Measurements from ENCODE around the gene CRELD1.

CRELD1 gene

GRCh38 chr3:9901967-9902366 lies 31.7 kb upstream of the CRELD1 start:
- Histone ChIP-seq H3K9ac (ENCODE audit: low read length) (no peak overlapping the region), H3K79me2 (ENCODE audit: insufficient read depth, low read length) (no peaks in the 10 kb centered on the region), H3K27me3 (ENCODE audit: insufficient read depth, low read length) (0 out of 2 replicates have a peak, but pooled peaks cover 4% of the 10 kb centered on the region), H3K9me3 (ENCODE audit: low read length) (no peaks in the 10 kb centered on the region), H2AFZ (ENCODE audit: low read length) (no peak overlapping the region), H3K9me2 (ENCODE audit: low read depth, low read length) (no peaks in the 10 kb centered on the region), H3K4me1 (ENCODE audit: insufficient read depth, low read length, severe bottlenecking) (no peaks in the 10 kb centered on the region), H3K27ac (ENCODE audit: low read depth, low read length, poor library complexity, severe bottlenecking) (no peak overlapping the region), H3F3A (ENCODE audit: insufficient read depth, low read length) (no peaks in the 10 kb centered on the region), H3K4me3 (ENCODE audit: low read depth, low read length, poor library complexity, severe bottlenecking) (no peak overlapping the region), H4K20me1 (ENCODE audit: insufficient read depth, low read length) (no peaks in the 10 kb centered on the region), H3K4me2 (ENCODE audit: low read length) (no peak overlapping the region), H3K36me3 (ENCODE audit: insufficient read depth, low read length) (peaks cover 4% of the 10 kb centered on the region; the same call in 1 of the 2 replicates)
- TF ChIP-seq CTCF (IDR thresholded peaks at IDR 0.05; ENCODE audit: low read length) = no peak
- TF ChIP-seq EZH2 (IDR thresholded peaks at IDR 0.05; ENCODE audit: borderline replicate concordance, low read length) = no peak

GRCh38 chr3:9902372-9903237 lies 31.0 kb upstream of the CRELD1 start, which contains the start of gene IL17RE:
Gene IL17RE (plus strand): TSS chr3:9902848. CDS start chr3:9902933, 85 bp downstream.
- TF ChIP-seq CTCF (IDR thresholded peaks at IDR 0.05; ENCODE audit: low read length) (no peak), EZH2 (IDR thresholded peaks at IDR 0.05; ENCODE audit: borderline replicate concordance, low read length) (no peak)
- Histone ChIP-seq H3K36me3 (ENCODE audit: insufficient read depth, low read length) (peaks cover under 1% of the 10 kb centered on the region; the same call in 1 of the 2 replicates), H3K27me3 (ENCODE audit: insufficient read depth, low read length) (0 out of 2 replicates have a peak, but pooled peaks cover 4% of the 10 kb centered on the region), H2AFZ (ENCODE audit: low read length) (no peak within 1 kb of the TSS), H3K9ac (ENCODE audit: low read length) (no peak within 1 kb of the TSS), H4K20me1 (ENCODE audit: insufficient read depth, low read length) (no peaks in the 10 kb centered on the region), H3K4me2 (ENCODE audit: low read length) (no peak within 1 kb of the TSS), H3K9me3 (ENCODE audit: low read length) (no peaks in the 10 kb centered on the region), H3K27ac (ENCODE audit: low read depth, low read length, poor library complexity, severe bottlenecking) (no peak within 1 kb of the TSS), H3F3A (ENCODE audit: insufficient read depth, low read length) (no peaks in the 10 kb centered on the region), H3K4me3 (ENCODE audit: low read depth, low read length, poor library complexity, severe bottlenecking) (no peak within 1 kb of the TSS), H3K79me2 (ENCODE audit: insufficient read depth, low read length) (no peaks in the 10 kb centered on the region), H3K9me2 (ENCODE audit: low read depth, low read length) (no peaks in the 10 kb centered on the region), H3K4me1 (ENCODE audit: insufficient read depth, low read length, severe bottlenecking) (no peaks in the 10 kb centered on the region)

- Histone ChIP-seq H3K27me3 (ENCODE audit: insufficient read depth, low read length) (0 out of 2 replicates have a peak, but pooled peaks cover 4% of the 10 kb centered on the region), H3K9me3 (ENCODE audit: low read length) (no peaks in the 10 kb centered on the region), H3K36me3 (ENCODE audit: insufficient read depth, low read length) (no peaks in the 10 kb centered on the region), H3F3A (ENCODE audit: insufficient read depth, low read length) (no peaks in the 10 kb centered on the region), H3K9ac (ENCODE audit: low read length) (no peak overlapping the region), H3K9me2 (ENCODE audit: low read depth, low read length) (no peaks in the 10 kb centered on the region), H2AFZ (ENCODE audit: low read length) (no peak overlapping the region), H3K4me2 (ENCODE audit: low read length) (no peak overlapping the region), H4K20me1 (ENCODE audit: insufficient read depth, low read length) (no peaks in the 10 kb centered on the region), H3K79me2 (ENCODE audit: insufficient read depth, low read length) (no peaks in the 10 kb centered on the region), H3K4me1 (ENCODE audit: insufficient read depth, low read length, severe bottlenecking) (no peaks in the 10 kb centered on the region), H3K27ac (ENCODE audit: low read depth, low read length, poor library complexity, severe bottlenecking) (no peak overlapping the region), H3K4me3 (ENCODE audit: low read depth, low read length, poor library complexity, severe bottlenecking) (no peak overlapping the region)
- TF ChIP-seq CTCF (IDR thresholded peaks at IDR 0.05; ENCODE audit: low read length) (no peak), EZH2 (IDR thresholded peaks at IDR 0.05; ENCODE audit: borderline replicate concordance, low read length) (no peak)
Observed at GRCh38 chr3:9903238-9903624, 30.4 kb upstream of the CRELD1 start.
